ENCODE data around the gene SPSB2. TPM values are rescaled to one million over a fixed set of nuclear protein-coding genes. Genes with fewer than 3 reads are reported as not detected.

SPSB2 gene
- total and polyA plus RNA-seq, 9 of the 15 experiments (the other 6 are each of a cell fraction or from before 2014, with no cell fraction given) = 0.10 to 10.6 (median 1.9) TPM

- TF ChIP-seq NCOA2 (IDR thresholded peaks at IDR 0.05; ENCODE audit: partially characterized antibody in 2 of 2) = no peak
- no peak for TF ChIP-seq TAL1 (IDR thresholded peaks at IDR 0.05)
- TF ChIP-seq RBM14 (IDR thresholded peaks at IDR 0.05; ENCODE audit: borderline replicate concordance, insufficient read depth, low read depth, low read length) = no peak
- no peak for TF ChIP-seq MAFG (tag; conservative IDR thresholded peaks at IDR 0.05)
- no peak; the same call in 1 of the 2 replicates for TF ChIP-seq CEBPZ (IDR thresholded peaks at IDR 0.05; ENCODE audit: borderline replicate concordance, low read depth, low read length)
- peak; percentile 61; the same call in 1 of the 2 replicates for TF ChIP-seq RNF2 (IDR thresholded peaks at IDR 0.05)
- no peak for TF ChIP-seq HEY1 (CRISPR knock-in tag; IDR thresholded peaks at IDR 0.05; ENCODE audit: borderline replicate concordance)
- peak; percentile 46 for TF ChIP-seq SMAD1 (IDR thresholded peaks at IDR 0.05; ENCODE audit: low read depth, low read length, partially characterized antibody)
- peak; percentile 81 for TF ChIP-seq CHD2 (IDR thresholded peaks at IDR 0.05; ENCODE audit: low read depth, low read length)
- TF ChIP-seq SMARCA5 (IDR thresholded peaks at IDR 0.05) = no peak
- no peak for TF ChIP-seq NFXL1 (CRISPR knock-in tag; IDR thresholded peaks at IDR 0.05)
- peak; percentile 94 for TF ChIP-seq MBD2 (IDR thresholded peaks at IDR 0.05; ENCODE audit: borderline replicate concordance, low read depth)
- peak; percentile 10 for TF ChIP-seq RBFOX2 (IDR thresholded peaks at IDR 0.05; ENCODE audit: low read depth, low read length)
- 0 out of 4 replicates have a peak, but pooled peaks of 1 of the 2 experiments have one; percentile 4 for TF ChIP-seq RCOR1 (IDR thresholded peaks at IDR 0.05; ENCODE audit: borderline replicate concordance in 1 of 2, low read depth in 2 of 2, low read length in 2 of 2)
- no peak for TF ChIP-seq ZNF174 (CRISPR knock-in tag; IDR thresholded peaks at IDR 0.05)
- peak; percentile 96 for TF ChIP-seq MYBL2 (IDR thresholded peaks at IDR 0.05; ENCODE audit: low read depth)
- peak; percentile 31; the same call in 1 of the 2 replicates for TF ChIP-seq MYBL2 (CRISPR knock-in tag; IDR thresholded peaks at IDR 0.05; ENCODE audit: borderline replicate concordance)
- TF ChIP-seq ZNF699 (CRISPR knock-in tag; IDR thresholded peaks at IDR 0.05; ENCODE audit: insufficient replicate concordance) = no peak
- TF ChIP-seq GTF3C2 (IDR thresholded peaks at IDR 0.05; ENCODE audit: borderline replicate concordance, extremely low read depth, insufficient read length) = no peak
- TF ChIP-seq CHD4 (IDR thresholded peaks at IDR 0.05; ENCODE audit: insufficient read depth, insufficient replicate concordance, low read depth, low read length, poor library complexity, severe bottlenecking) = no peak
- no peak for TF ChIP-seq TSC22D4 (tag; IDR thresholded peaks at IDR 0.05)
- TF ChIP-seq CBX3 (IDR thresholded peaks at IDR 0.05; ENCODE audit: borderline replicate concordance in 1 of 2, low read length in 2 of 2) = no peak; a peak in 1 of 3 replicates
Observed at GRCh38 chr12:6851153-6851920, 21.8 kb downstream of the SPSB2 start, which contains the start of gene CDCA3 (continued).

All from K562 (cell line).